ENCODE data around the gene THOC6. TPM values are rescaled to one million over a fixed set of nuclear protein-coding genes. Genes with fewer than 3 reads are reported as not detected.

Gene THOC6
- total RNA-seq, 1 experiment from 2014 or later, result 68.2 TPM

DNA sequence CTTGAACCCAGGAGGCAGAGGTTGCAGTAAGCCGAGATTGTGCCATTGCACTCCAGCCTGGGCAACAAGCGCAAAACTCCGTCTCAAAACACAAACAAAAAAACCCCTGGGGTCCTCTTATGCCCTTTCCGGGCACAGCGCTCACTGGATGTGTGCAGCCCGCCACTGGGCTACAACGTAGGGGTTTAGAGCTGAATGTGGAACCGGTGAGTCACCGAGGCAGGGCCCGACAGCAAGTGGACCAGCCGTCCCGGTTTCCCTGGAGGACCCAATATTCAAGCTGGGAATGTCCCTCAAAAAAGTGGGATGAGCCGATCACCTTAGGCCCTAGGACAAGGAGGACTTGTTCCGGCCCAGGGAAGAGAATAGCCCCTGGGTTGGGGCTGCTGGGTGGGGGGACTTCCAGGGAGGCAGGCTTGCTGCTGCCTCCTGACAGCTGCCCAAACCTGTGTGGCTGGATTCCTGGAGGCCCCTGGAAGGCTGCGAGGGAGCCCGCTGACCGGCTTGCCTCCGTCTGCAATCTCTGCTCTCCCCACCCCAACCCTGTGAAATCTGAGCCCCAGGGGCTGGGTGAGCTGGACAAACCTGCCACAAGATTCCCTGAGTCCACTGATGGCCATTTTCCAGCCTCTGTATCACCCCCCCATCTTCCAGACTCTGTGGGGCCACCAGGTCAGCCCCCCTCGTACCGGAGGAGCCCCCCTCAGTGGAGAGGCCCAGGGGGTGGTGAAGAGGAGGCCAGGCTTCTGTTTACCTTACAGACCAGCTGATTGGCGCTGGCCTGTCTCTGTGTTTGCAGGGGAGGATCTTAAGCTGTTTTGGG is 14.1 kb upstream of the THOC6 start:
- Histone ChIP-seq H2AK5ac (ENCODE audit: insufficient read length, low read length) (no peak overlapping the region), H3K23ac (ENCODE audit: insufficient read length, low read depth, low read length) (no peak overlapping the region), H3K9me3 (ENCODE audit: control insufficient read depth, low read depth, low read length) (no peaks in the 10 kb centered on the region), H3K4me2 (ENCODE audit: insufficient read depth, insufficient read length, low read length) (peak overlapping the region; percentile 2), H4K8ac (replicated peaks; ENCODE audit: insufficient read length, low read depth, low read length) (no peak overlapping the region), H3K79me1 (ENCODE audit: insufficient read depth, low read depth, low read length, poor library complexity, severe bottlenecking) (no peaks in the 10 kb centered on the region), H2BK5ac (ENCODE audit: insufficient read length, low read length) (no peak overlapping the region), H4K91ac (ENCODE audit: insufficient read length, low read depth, low read length) (no peak overlapping the region), H4K20me1 (ENCODE audit: control insufficient read depth, insufficient read depth, insufficient read length) (no peaks in the 10 kb centered on the region), H2BK120ac (ENCODE audit: low read depth, low read length, poor library complexity, severe bottlenecking) (no peak overlapping the region), H3K27me3 (ENCODE audit: insufficient read depth, low read length) (no peaks in the 10 kb centered on the region), H2BK12ac (ENCODE audit: insufficient read length, low read depth, low read length) (no peak overlapping the region), H4K5ac (ENCODE audit: insufficient read length, low read depth, low read length) (no peak overlapping the region), H3K23me2 (ENCODE audit: insufficient read length, low read depth, low read length, poor library complexity, severe bottlenecking) (peaks cover 19% of the 10 kb centered on the region), H3K79me2 (ENCODE audit: insufficient read depth, low read length) (no peaks in the 10 kb centered on the region), H3K27ac (ENCODE audit: insufficient read length, low read depth, low read length) (peak overlapping the region; percentile 18), H2BK20ac (ENCODE audit: low read depth, low read length, poor library complexity, severe bottlenecking) (no peak overlapping the region), H3T11ph (ENCODE audit: low read length) (no peak overlapping the region), H3K56ac (ENCODE audit: insufficient read length, low read depth, low read length) (no peak overlapping the region), H2BK15ac (ENCODE audit: low read depth, low read length) (no peak overlapping the region), H3K9ac (ENCODE audit: extremely low read depth, insufficient read length, low read length) (no peak overlapping the region), H3K4me1 (ENCODE audit: insufficient read depth, low read length) (peaks cover 11% of the 10 kb centered on the region; the same call in 1 of the 2 replicates), H2AFZ (ENCODE audit: low read length) (no peak overlapping the region), H3K18ac (ENCODE audit: insufficient read length, low read depth, low read length) (peak overlapping the region; percentile 89), H3K4ac (ENCODE audit: low read depth, low read length) (no peak overlapping the region), H3K14ac (ENCODE audit: insufficient read depth, low read length) (peak overlapping the region; percentile 63; the same call in 1 of the 2 replicates)
- TF ChIP-seq, protein P1, sequence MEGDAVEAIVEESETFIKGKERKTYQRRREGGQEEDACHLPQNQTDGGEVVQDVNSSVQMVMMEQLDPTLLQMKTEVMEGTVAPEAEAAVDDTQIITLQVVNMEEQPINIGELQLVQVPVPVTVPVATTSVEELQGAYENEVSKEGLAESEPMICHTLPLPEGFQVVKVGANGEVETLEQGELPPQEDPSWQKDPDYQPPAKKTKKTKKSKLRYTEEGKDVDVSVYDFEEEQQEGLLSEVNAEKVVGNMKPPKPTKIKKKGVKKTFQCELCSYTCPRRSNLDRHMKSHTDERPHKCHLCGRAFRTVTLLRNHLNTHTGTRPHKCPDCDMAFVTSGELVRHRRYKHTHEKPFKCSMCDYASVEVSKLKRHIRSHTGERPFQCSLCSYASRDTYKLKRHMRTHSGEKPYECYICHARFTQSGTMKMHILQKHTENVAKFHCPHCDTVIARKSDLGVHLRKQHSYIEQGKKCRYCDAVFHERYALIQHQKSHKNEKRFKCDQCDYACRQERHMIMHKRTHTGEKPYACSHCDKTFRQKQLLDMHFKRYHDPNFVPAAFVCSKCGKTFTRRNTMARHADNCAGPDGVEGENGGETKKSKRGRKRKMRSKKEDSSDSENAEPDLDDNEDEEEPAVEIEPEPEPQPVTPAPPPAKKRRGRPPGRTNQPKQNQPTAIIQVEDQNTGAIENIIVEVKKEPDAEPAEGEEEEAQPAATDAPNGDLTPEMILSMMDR (conservative IDR thresholded peaks at IDR 0.05), result no peak
- Mint-ChIP-seq H3K27me3 (ENCODE audit: low read depth) (peaks cover 6% of the 10 kb centered on the region), H3K27ac (peak overlapping the region; percentile 99 to 100 (median 100)), H3K4me3 (peak overlapping the region; percentile 66 to 79), H3K9me3 (no peaks in the 10 kb centered on the region), H3K36me3 (ENCODE audit: insufficient read depth in 1 of 3, low read depth in 3 of 3) (peaks cover 5 to 14% (median 10%) of the 10 kb centered on the region in 3 experiments; a peak in 6 of 7 replicates), H3K4me1 (peaks cover 59 to 85% of the 10 kb centered on the region in 2 experiments)
- no CpG with 5 or more reads among the region's 21 CpGs for WGBS (ENCODE audit: extremely low coverage, insufficient read length, low lambda C conversion rate)
- peak; percentile 97 for DNase-seq

Measured in H9 (cell line).